Measurements from ENCODE around the gene EPB41L2.
"Not testable (repeated sequence)": the region's sequence is repeated elsewhere in the genome, so short reads cannot be mapped to it uniquely, and the experiment has no call there.

EPB41L2 gene

DNA sequence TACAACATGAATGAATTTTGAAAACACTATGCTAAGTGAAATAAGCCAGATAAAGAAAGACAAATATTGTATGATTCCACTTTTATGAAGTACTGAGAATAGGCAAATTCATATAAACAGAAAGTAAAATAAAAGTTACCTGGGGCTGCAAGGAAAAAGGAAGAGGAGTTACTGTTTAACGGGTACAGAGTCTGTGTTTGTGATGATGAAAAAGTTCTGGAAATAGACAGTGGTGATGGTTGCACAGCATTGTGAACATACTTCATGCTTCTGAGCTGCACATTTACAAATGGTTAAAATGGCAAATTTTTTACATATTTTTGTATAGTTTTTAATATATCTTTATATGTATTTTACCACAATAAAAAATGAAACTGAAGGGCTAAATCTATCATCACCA, 29.4 kb downstream of the EPB41L2 start:
- DNase-seq: no peak

DNA sequence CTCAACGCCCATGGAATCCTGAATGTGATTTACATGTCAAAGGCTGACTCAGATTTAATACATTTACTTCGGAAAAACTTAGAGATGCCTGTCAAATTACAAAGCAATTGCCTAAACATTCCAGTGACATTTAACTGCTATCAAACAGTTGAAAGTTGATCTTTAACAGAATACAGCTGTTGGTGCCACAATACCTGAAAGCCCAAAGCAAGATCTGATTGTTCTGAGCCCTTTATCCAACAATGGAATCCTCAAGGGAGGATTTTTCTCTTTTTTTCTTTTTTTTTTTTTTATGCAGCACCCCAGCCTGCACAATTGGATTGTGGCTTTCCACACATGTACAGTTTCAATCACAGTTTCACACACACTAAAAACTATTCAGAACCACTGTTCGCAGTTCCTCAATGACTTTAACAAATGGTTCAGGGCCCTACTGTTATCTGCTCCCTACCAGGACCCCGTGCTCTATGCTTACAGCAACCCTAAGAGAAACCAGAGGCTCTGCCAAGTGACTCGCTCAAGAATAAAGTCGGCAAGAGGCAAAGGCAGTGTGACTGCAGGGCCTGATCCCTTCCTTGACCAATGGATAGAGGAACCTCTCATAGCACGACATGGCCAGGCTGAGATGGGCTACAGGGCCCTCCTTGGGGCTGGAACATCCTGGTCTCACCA, 33.3 kb downstream of the EPB41L2 start:
- DNase-seq: no peak

- no peak for DNase-seq
Observed at GRCh38 chr6:131027326-131027725, 35.7 kb downstream of the EPB41L2 start.

DNA sequence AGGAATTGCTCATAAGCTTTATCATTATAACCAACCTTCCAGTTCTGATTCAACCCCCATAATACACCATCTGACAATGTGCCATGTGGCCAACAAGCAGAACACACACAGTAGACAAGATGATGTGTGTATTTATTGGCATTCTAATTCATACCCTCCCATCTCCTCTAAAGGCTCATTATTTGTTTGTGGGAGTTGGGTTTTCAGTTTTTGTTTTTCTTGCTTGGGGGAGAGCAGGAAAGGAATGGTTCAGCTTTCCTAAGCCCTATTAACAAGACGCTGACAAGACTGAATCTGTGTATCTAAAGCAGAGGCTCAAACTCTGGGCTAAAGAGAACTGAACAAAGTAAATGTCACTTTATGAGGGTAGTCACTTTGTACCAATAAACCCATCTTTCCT, 36.8 kb downstream of the EPB41L2 start:
- DNase-seq: no peak

- DNase-seq: no peak
Observed at GRCh38 chr6:131024565-131024964, 38.5 kb downstream of the EPB41L2 start.

DNA sequence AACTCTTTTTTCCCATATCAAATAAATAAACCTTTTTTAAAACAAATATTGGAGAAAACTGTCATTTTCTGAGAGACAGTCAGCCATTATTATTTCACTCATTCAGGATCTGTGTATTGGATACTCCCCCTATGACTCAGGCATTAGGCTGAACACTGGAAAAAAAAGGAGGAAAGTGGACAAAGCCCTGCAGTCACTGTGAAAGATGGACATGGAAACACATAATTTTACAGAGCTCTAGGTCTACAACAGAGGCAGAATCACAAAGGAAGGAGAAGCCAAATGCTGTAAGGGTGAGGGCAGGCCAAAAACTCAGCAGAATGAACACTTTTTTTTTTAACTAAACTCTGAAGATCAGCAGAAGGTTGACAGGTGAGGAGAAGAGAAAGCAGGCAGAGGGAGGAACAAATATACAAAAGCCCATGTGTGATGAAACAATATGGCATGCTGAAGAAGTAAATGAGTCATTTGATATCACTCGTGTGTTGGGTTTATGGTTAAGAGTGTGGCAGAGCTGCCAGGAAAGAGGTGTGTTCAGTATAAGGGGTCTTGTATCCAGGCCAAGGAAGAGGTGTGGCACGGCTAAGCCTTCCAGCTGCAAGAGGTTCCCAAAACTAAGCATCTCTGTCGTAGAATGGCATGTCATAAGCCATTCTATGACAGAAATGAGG, 39.1 kb downstream of the EPB41L2 start:
- no peak for DNase-seq

GRCh38 chr6:131022691-131023090, 40.4 kb downstream of the EPB41L2 start:
- no peak for DNase-seq

DNA sequence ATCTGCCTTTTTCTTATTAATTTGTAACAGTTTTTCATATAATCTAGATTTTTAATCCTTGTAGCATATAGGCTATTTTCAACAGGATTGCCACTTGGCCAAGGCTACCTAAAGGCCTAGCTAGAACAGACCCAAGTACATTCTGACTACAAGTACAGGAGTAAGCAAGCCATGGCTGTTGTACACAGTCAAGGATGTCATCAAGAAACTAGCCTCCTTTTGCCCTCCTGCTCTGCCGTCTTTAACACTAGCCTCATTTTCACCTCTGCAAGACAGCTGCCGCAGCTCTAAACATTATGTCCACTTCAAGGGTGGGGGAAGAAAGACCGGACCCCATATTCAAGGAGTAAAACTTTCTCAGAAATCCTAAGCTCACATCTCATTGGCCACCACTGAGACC, 45.1 kb downstream of the EPB41L2 start:
- no peak for DNase-seq

DNA sequence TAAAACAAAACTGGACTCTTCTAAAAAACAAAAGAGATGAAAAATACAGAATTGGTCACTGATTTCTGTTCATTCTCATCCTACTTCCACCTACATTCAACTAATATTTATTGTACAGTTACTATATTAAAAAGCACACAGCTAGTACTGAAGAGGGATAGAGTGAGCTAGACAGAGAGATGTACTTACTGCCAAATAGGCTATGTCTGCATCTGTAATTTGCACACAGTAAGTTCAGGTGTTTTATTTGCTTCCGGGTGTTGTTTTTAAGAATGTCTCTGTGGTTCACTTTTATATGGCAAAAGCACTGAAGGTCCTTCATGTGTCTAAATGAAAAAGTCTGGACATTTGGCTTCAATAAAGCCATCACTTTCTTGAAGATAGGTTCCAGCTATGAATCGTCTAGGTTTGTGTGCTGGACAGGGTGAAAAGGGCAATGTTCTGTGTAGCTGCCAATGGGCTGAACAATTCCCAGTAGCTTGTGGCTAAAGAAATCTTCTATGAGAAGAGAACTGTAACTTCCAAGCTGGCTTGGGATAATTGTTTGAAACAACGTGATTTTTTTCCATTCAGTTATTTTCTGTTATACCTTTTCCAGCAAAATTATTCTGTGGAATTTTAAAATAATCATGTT, 47.3 kb downstream of the EPB41L2 start:
- no peak for DNase-seq

DNA sequence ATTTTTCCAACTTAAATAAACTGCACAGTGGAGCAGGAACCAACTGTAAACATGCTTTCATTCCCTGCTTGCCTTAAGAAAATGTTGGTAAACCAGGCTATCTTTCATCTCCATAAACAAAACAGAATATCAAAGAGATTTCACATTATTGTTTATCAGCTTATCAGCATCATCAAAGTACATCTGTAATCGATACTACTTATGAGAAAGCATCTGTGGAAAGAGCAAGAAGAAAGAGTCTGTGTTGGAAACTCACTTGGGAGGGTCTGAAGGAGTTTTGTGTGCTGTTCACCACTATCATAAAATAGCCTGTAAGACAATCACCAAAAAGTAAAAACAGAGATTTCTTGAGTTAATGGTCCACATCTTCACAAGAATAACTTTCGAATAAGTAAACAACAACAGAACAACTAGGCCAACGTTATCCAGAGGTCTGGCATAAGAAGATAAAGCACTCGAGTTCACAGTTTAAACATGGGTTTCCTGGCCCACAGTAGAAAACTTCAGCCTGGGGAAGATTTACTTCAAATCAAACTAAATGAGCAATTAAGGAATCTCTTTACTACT, 47.9 kb downstream of the EPB41L2 start:
- no peak for DNase-seq

DNA sequence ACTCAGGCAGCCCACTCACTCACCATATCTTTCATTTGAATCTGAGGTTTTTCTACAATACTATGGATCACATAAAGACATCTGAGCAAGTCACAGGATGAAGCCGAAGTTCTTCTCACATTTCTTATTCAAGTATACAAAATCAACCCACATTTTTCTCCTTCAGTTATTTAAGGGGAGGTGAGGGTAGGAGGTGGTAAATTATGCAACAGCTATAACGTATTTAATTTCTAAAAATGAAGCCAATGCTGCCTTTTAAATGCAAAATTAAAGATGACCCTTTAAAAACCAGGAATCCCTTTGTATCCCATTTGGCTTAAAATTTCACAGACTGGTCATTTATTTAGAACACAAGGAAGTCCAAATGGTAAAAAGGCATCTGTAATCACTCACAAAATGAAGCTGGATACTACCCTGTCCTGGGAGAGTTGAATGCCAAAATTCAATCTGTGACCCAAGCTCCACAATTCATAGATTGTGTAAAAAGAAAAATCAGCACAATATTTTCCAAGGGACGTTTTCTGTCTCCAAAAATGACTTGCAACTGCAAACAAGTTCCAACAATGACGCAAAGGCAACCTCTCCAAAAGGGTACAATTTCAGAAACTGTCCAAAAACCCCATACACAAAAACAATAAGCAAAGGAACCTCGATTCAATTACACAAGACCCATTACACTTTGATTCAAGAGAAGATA, 48.8 kb downstream of the EPB41L2 start:
- no peak for DNase-seq

- DNase-seq: no peak
Observed at GRCh38 chr6:131013495-131013894, 49.5 kb downstream of the EPB41L2 start.

DNA sequence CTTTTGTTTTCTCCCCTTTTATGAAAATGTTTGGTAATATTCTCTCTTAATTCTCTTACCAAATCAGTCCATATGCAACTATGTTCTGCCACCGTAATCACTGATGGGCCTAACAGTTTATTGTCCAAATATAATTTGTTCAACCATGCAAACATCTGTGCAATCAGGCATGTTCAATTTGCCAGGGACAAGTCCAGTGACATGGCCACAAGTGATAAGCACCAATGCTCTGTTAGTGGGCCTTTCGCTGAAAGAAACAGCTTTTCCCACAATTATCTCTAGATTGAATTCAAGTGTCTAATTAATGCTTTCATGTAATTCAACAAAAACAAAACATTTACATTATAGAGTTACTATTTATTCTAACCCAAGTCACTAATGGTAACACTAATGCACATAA, 53.3 kb downstream of the EPB41L2 start:
- DNase-seq: no peak

GRCh38 chr6:131008965-131009364, 54.1 kb downstream of the EPB41L2 start:
- not testable (repeated sequence) for DNase-seq

- DNase-seq: not testable (repeated sequence)
Observed at GRCh38 chr6:131007964-131008363, 55.1 kb downstream of the EPB41L2 start.

DNA sequence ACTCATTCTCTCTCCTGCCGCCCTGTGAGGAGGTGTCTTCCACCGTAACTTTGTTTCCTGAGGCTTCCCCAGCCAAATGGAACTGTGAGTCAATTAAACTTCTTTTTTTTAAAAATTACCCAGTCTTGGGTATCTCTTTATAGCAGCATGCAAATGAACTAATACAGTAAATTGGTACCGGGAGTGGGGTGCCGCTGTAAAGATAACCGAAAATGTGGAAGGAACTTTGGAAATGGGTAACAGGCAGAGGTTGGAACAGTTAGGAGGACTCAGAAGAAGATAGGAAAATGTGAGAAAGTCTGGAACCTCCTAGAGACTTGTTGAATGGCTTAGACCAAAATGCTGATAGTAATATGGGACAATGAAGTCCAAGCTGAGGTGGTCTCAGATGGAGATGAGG, 55.8 kb downstream of the EPB41L2 start:
- no peak for DNase-seq

DNA sequence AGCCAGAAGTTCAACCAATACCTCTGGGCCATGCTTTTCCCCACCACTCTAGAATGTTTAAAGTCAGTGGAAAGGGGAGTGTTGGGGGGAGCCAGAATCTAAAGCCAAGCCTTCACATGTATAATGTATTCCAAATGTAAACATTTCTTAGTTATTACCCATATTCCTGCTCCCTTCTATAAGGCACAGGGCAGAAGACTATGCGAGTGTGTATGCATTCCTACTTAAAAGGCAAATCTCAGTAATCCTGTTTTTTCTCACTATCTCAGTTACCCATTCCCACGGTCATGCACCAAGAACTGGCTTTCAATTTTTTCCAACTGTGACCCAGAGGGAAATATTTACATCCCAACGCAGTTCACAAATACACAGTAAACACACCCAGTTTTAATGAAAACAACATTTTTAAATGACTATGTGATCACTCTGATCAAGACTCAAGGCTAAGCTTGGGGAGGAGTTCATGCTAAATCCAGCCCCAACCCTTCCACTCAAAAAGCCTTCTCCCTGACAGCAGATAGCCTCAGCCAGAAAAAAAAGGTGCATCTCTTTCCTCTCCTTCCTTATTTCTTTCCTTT, 57.5 kb downstream of the EPB41L2 start:
- DNase-seq: no peak

DNA sequence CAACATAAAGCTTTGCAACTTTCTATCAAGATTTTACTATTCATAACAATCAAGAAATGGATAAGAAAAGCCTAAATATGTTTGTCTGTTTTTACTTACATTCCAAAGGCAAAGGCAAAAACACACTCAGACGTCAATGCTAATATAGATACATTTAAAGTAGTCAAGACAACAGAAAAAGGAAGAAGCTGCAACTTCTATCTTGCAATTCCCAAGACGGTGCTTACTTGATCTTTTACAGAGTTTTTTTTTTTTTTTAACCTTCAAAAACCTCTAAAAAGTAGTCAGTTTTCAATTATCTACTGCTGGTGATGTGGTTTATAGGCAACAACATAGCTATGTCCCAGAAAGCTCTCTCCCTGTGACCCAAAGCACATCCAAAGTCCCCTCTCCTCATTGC, 58.1 kb downstream of the EPB41L2 start:
- no peak for DNase-seq

GRCh38 chr6:131004387-131004755, 58.7 kb downstream of the EPB41L2 start:
- DNase-seq: no peak

GRCh38 chr6:131003488-131004386, 59.3 kb downstream of the EPB41L2 start:
- DNase-seq: no peak

- no peak for DNase-seq
Observed at GRCh38 chr6:131002661-131002980, 60.4 kb downstream of the EPB41L2 start.
